Retinal pigment epithelial cell (primary cell): ENCODE data around the gene SLC9A6.

Source experiments
- DNase-seq: peaks from one replicate; pipeline ENCODE4 v3.0.0-alpha.2; 2010; ENCODE audit warnings: low read depth
- H3K4me3 ChIP-seq: 2 replicates; pipeline ENCODE4 v1.5.1; 2011; ENCODE audit warnings: mild to moderate bottlenecking, low read length, control low read depth, moderate library complexity
- CTCF ChIP-seq: conservative IDR thresholded peaks from 2 replicates; pipeline ENCODE4 v1.5.1; 2011; ENCODE audit warnings: low read depth, low read length, control low read depth, inconsistent platforms

The SLC9A6 gene

GRCh38 chrX:136034668-136035067 is 49.4 kb downstream of the SLC9A6 start:
- no peak for DNase-seq
- TF ChIP-seq CTCF, result no peak
- no peak overlapping the region for H3K4me3 ChIP-seq

- no peak for TF ChIP-seq CTCF
- no peak overlapping the region for H3K4me3 ChIP-seq
- no peak for DNase-seq
These were observed 50.4 kb downstream of the SLC9A6 start for GRCh38 chrX:136035663-136036062.

GRCh38 chrX:136039485-136039884 is 54.2 kb downstream of the SLC9A6 start:
- no peak for DNase-seq
- no peak overlapping the region for H3K4me3 ChIP-seq
- TF ChIP-seq CTCF, result no peak

GRCh38 chrX:136039968-136040367 is 54.7 kb downstream of the SLC9A6 start:
- TF ChIP-seq CTCF, result no peak
- DNase-seq, result no peak
- H3K4me3 ChIP-seq, result no peak overlapping the region

- H3K4me3 ChIP-seq, result no peak overlapping the region
- TF ChIP-seq CTCF, result no peak
These were observed 56.1 kb downstream of the SLC9A6 start for GRCh38 chrX:136041254-136041812.

GRCh38 chrX:136045008-136045407 is 59.8 kb downstream of the SLC9A6 start:
- DNase-seq, result no peak
- no peak overlapping the region for H3K4me3 ChIP-seq
- TF ChIP-seq CTCF, result no peak

More at GRCh38 chrX:136041254-136041812, 56.1 kb downstream of the SLC9A6 start:
- DNase-seq, result no peak

- no peak for DNase-seq
- TF ChIP-seq CTCF, result no peak
- no peak overlapping the region for H3K4me3 ChIP-seq
These were observed 61.2 kb downstream of the SLC9A6 start for GRCh38 chrX:136046295-136047015.
